ENCODE data around the gene ELFN2. TPM values are rescaled to one million over a fixed set of nuclear protein-coding genes. Genes with fewer than 3 reads are reported as not detected.

Gene ELFN2
- total RNA-seq, 1 experiment from 2014 or later, result 4.0 TPM

- TF ChIP-seq CTCF (IDR thresholded peaks at IDR 0.05; ENCODE audit: insufficient read depth in 1 of 2, low read depth in 1 of 2, low read length in 1 of 2, severe bottlenecking in 1 of 2, unreplicated experiment in 1 of 2), result no peak
- no peak for DNase-seq
- Histone ChIP-seq H3K36me3 (ENCODE audit: control insufficient read depth, insufficient read depth, low read length) (no peaks in the 10 kb centered on the region), H3K9me3 (no peaks in the 10 kb centered on the region), H3K4me3 (ENCODE audit: low read depth, low read length) (no peak overlapping the region), H3K4me1 (no peaks in the 10 kb centered on the region), H3K27me3 (replicated peaks; ENCODE audit: control insufficient read depth, insufficient read depth, low read length) (no peaks in the 10 kb centered on the region)
- ChIA-PET POLR2A (no interaction called here), CTCF (no interaction called here)
- BruUV-seq (replicated peaks), result no TSS peak
- Mint-ChIP-seq H3K27me3 (ENCODE audit: insufficient read depth, unreplicated experiment) (no peaks in the 10 kb centered on the region), H3K27ac (ENCODE audit: unreplicated experiment) (no peak overlapping the region), H3K4me1 (ENCODE audit: low read depth, unreplicated experiment) (no peaks in the 10 kb centered on the region), H3K36me3 (ENCODE audit: insufficient read depth, unreplicated experiment) (no peaks in the 10 kb centered on the region), H3K4me3 (ENCODE audit: unreplicated experiment) (no peak overlapping the region), H3K9me3 (ENCODE audit: unreplicated experiment) (no peaks in the 10 kb centered on the region)
- intact Hi-C loops (cut with micrococcal nuclease; ENCODE audit: unreplicated experiment), result no loop called here
Observed at GRCh38 chr22:37464181-37464580, 36.9 kb upstream of the ELFN2 start.

- no peak for TF ChIP-seq CTCF (IDR thresholded peaks at IDR 0.05; ENCODE audit: insufficient read depth in 1 of 2, low read depth in 1 of 2, low read length in 1 of 2, severe bottlenecking in 1 of 2, unreplicated experiment in 1 of 2)
- ChIA-PET POLR2A (no interaction called here), CTCF (no interaction called here)
- peak in 1 of 2 experiments; percentile 66 for DNase-seq
- Histone ChIP-seq H3K27me3 (replicated peaks; ENCODE audit: control insufficient read depth, insufficient read depth, low read length) (no peaks in the 10 kb centered on the region), H3K4me1 (no peaks in the 10 kb centered on the region), H3K9me3 (no peaks in the 10 kb centered on the region), H3K36me3 (ENCODE audit: control insufficient read depth, insufficient read depth, low read length) (no peaks in the 10 kb centered on the region), H3K4me3 (ENCODE audit: low read depth, low read length) (no peak overlapping the region)
- Mint-ChIP-seq H3K27ac (ENCODE audit: unreplicated experiment) (no peak overlapping the region), H3K36me3 (ENCODE audit: insufficient read depth, unreplicated experiment) (no peaks in the 10 kb centered on the region), H3K4me1 (ENCODE audit: low read depth, unreplicated experiment) (no peaks in the 10 kb centered on the region), H3K9me3 (ENCODE audit: unreplicated experiment) (no peaks in the 10 kb centered on the region), H3K4me3 (ENCODE audit: unreplicated experiment) (no peak overlapping the region), H3K27me3 (ENCODE audit: insufficient read depth, unreplicated experiment) (no peaks in the 10 kb centered on the region)
- intact Hi-C loops (cut with micrococcal nuclease; ENCODE audit: unreplicated experiment), result no loop called here
- no TSS peak for BruUV-seq (replicated peaks)
Observed at GRCh38 chr22:37462983-37463382, 35.7 kb upstream of the ELFN2 start.

GRCh38 chr22:37462436-37462835 lies 35.2 kb upstream of the ELFN2 start:
- H3K4me1 Mint-ChIP-seq (ENCODE audit: low read depth, unreplicated experiment), result peaks cover 4% of the 10 kb centered on the region
- H3K9me3 Mint-ChIP-seq (ENCODE audit: unreplicated experiment), result no peaks in the 10 kb centered on the region
- H3K4me3 Mint-ChIP-seq (ENCODE audit: unreplicated experiment), result no peak overlapping the region
- H3K4me1 ChIP-seq, result peaks cover 1% of the 10 kb centered on the region; the same call in 1 of the 2 replicates
- POLR2A ChIA-PET, result no interaction called here
- H3K9me3 ChIP-seq, result no peaks in the 10 kb centered on the region
- no peak overlapping the region for H3K4me3 ChIP-seq (ENCODE audit: low read depth, low read length)
- H3K27me3 Mint-ChIP-seq (ENCODE audit: insufficient read depth, unreplicated experiment), result no peaks in the 10 kb centered on the region
- CTCF ChIA-PET, result interaction anchor here (0.5 kb wide), 1 partner anchor 48 kb away, joined by 3 read pairs; no protein-coding TSS in a partner anchor
- no peaks in the 10 kb centered on the region for H3K27me3 ChIP-seq (replicated peaks; ENCODE audit: control insufficient read depth, insufficient read depth, low read length)
- no peak for DNase-seq
- BruUV-seq (replicated peaks), result no TSS peak
- H3K27ac Mint-ChIP-seq (ENCODE audit: unreplicated experiment), result no peak overlapping the region
- intact Hi-C loops (cut with micrococcal nuclease; ENCODE audit: unreplicated experiment), result no loop called here
- TF ChIP-seq CTCF (IDR thresholded peaks at IDR 0.05; ENCODE audit: insufficient read depth in 1 of 2, low read depth in 1 of 2, low read length in 1 of 2, severe bottlenecking in 1 of 2, unreplicated experiment in 1 of 2), result no peak
- no peaks in the 10 kb centered on the region for H3K36me3 ChIP-seq (ENCODE audit: control insufficient read depth, insufficient read depth, low read length)
- H3K36me3 Mint-ChIP-seq (ENCODE audit: insufficient read depth, unreplicated experiment), result no peaks in the 10 kb centered on the region

Data from Caco-2 (cell line).